ENCODE data around the gene KISS1.

DNA sequence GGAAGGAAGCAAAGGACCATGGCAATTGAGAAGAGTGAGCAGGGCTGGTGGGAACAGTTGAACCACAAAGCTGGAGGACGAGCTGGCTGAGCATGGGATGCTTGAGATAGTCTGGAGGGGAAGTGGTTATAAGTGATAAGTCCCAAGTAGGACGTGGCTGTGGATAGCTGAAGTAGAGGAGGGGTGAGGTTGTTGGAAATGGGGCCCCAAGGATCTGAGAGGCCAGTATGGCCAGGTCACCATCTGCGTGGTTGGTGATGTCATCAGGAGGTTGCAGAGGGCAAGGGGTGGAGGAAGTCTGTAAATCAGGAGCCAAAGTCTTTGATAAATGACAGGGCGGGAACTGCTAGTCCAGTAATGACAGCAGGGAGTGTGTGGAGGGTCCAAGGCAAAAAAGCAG, 19.2 kb downstream of the KISS1 start:
- TF ChIP-seq, protein P1, sequence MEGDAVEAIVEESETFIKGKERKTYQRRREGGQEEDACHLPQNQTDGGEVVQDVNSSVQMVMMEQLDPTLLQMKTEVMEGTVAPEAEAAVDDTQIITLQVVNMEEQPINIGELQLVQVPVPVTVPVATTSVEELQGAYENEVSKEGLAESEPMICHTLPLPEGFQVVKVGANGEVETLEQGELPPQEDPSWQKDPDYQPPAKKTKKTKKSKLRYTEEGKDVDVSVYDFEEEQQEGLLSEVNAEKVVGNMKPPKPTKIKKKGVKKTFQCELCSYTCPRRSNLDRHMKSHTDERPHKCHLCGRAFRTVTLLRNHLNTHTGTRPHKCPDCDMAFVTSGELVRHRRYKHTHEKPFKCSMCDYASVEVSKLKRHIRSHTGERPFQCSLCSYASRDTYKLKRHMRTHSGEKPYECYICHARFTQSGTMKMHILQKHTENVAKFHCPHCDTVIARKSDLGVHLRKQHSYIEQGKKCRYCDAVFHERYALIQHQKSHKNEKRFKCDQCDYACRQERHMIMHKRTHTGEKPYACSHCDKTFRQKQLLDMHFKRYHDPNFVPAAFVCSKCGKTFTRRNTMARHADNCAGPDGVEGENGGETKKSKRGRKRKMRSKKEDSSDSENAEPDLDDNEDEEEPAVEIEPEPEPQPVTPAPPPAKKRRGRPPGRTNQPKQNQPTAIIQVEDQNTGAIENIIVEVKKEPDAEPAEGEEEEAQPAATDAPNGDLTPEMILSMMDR (IDR thresholded peaks at IDR 0.05; ENCODE audit: insufficient read depth, low read depth, low read length), result no peak
- TF ChIP-seq EZH2 (IDR thresholded peaks at IDR 0.05; ENCODE audit: insufficient read depth, low read length), result no peak

All from astrocyte (in vitro differentiated cells and primary cell).